ENCODE measurements around the gene ELOVL2. TPM values are rescaled to one million over a fixed set of nuclear protein-coding genes. Genes with fewer than 3 reads are reported as not detected.

The ELOVL2 gene
- total and polyA plus RNA-seq, 2 experiments from 2014 or later, result 0.29 to 0.32 TPM

DNA sequence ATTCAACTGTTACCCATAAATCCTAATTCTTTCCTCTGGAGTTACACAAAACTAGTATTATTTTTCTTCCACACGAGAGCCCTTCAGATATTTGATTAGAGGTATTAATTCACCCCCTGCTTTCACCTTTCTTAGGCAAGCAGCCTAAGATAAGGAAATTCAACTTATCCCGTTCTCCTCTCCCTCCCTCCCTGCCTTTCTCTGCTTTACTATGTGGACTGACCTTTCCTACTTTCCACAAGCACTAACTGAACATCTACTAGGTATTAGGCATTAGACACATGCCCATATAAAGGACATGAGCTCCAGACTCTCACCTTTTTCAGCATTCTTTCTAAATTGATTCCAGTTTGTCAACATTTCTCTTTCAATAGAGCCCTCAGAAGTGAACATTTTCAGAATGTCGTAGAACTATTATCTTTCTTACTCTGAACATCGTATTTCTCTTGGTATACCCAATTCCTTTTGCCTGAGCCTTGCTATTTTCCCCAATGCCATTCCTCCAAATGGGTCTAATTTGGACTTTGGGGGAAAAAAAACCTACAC, 16.5 kb downstream of the ELOVL2 start:
- Histone ChIP-seq H3K27ac (no peak overlapping the region), H3K9ac (no peak overlapping the region), H3K79me2 (ENCODE audit: insufficient read depth) (no peaks in the 10 kb centered on the region), H3K9me2 (ENCODE audit: insufficient read depth) (no peaks in the 10 kb centered on the region), H3K4me1 (ENCODE audit: insufficient read depth) (peaks cover 6% of the 10 kb centered on the region; the same call in 1 of the 2 replicates), H3K27me3 (replicated peaks; ENCODE audit: insufficient read depth) (no peaks in the 10 kb centered on the region), H2AFZ (no peak overlapping the region), H3K36me3 (ENCODE audit: low read depth) (no peaks in the 10 kb centered on the region), H3F3A (ENCODE audit: insufficient read depth) (peaks cover 5% of the 10 kb centered on the region; the same call in 1 of the 2 replicates), H3K4me3 (no peak overlapping the region), H3K4me2 (ENCODE audit: unreplicated experiment) (no peak overlapping the region), H3K9me3 (ENCODE audit: low read depth) (no peaks in the 10 kb centered on the region), H4K20me1 (ENCODE audit: insufficient read depth) (no peaks in the 10 kb centered on the region)
- in situ Hi-C loops (cut with MboI), result no loop called here
- WGBS, 2 experiments (ENCODE audit: low coverage in 1 of 2, low lambda C conversion rate in 2 of 2, missing lambda C conversion rate in 2 of 2), result 85 to 89% methylated on average over 4 of the region's 4 CpGs
- TF ChIP-seq EZH2 (IDR thresholded peaks at IDR 0.05; ENCODE audit: insufficient read depth, poor library complexity, severe bottlenecking), result no peak
- TF ChIP-seq EZH2phosphoT487 (IDR thresholded peaks at IDR 0.05; ENCODE audit: insufficient read depth, low read depth), result no peak
- DNase-seq, result no peak

DNA sequence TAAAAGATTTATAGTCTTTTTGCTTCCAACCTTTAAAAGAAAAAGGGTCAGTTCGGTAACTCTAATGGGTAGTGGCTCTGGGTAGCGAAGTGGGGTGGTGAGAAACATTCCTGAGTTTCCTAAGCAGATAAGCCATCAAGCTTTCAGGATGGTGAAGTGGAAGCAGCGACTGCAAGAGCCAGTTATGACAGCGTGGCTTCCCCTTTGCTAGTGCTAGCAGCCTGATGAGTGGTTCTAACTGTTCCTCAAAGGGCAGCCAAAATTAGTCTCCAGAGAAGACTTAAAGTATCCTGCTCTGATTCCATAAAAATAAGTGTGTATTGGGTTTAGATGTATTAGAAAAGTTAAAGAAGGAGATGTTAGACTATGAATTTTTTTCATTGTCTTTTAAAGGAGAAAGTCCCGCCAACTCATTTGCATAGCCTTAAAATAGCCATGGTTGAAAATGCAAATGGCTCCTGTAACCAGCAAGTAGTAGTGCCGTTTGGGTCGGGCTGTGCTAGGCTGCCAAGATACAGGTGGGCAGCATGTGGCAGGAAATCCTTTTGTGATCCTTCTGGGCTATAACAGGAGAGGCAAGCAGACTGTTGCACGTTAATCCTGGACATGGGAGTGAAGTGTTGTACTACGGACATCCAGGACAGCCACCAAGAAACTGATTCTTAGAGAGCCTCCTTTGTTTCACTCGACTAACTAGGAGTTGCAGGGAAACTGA, 18.0 kb downstream of the ELOVL2 start:
- no peaks in the 10 kb centered on the region for H3K9me3 ChIP-seq (ENCODE audit: low read depth)
- H4K20me1 ChIP-seq (ENCODE audit: insufficient read depth), result no peaks in the 10 kb centered on the region
- H3K27me3 ChIP-seq (replicated peaks; ENCODE audit: insufficient read depth), result no peaks in the 10 kb centered on the region
- H3K4me2 ChIP-seq (ENCODE audit: unreplicated experiment), result no peak overlapping the region
- DNase-seq, result no peak
- H3K9ac ChIP-seq, result no peak overlapping the region
- no peak overlapping the region for H3K4me3 ChIP-seq
- H2AFZ ChIP-seq, result no peak overlapping the region
- no peaks in the 10 kb centered on the region for H3K9me2 ChIP-seq (ENCODE audit: insufficient read depth)
- no peak overlapping the region for H3K27ac ChIP-seq
- in situ Hi-C loops (cut with MboI), result no loop called here
- peaks cover 7% of the 10 kb centered on the region; the same call in 1 of the 2 replicates for H3K4me1 ChIP-seq (ENCODE audit: insufficient read depth)
- TF ChIP-seq EZH2 (IDR thresholded peaks at IDR 0.05; ENCODE audit: insufficient read depth, poor library complexity, severe bottlenecking), result no peak
- TF ChIP-seq EZH2phosphoT487 (IDR thresholded peaks at IDR 0.05; ENCODE audit: insufficient read depth, low read depth), result no peak
- 63 to 64% methylated on average over 10 of the region's 10 CpGs for WGBS, 2 experiments (ENCODE audit: low coverage in 1 of 2, low lambda C conversion rate in 2 of 2, missing lambda C conversion rate in 2 of 2)
- no peaks in the 10 kb centered on the region for H3K36me3 ChIP-seq (ENCODE audit: low read depth)
- H3K79me2 ChIP-seq (ENCODE audit: insufficient read depth), result no peaks in the 10 kb centered on the region
- H3F3A ChIP-seq (ENCODE audit: insufficient read depth), result peaks cover 7% of the 10 kb centered on the region; the same call in 1 of the 2 replicates

DNA sequence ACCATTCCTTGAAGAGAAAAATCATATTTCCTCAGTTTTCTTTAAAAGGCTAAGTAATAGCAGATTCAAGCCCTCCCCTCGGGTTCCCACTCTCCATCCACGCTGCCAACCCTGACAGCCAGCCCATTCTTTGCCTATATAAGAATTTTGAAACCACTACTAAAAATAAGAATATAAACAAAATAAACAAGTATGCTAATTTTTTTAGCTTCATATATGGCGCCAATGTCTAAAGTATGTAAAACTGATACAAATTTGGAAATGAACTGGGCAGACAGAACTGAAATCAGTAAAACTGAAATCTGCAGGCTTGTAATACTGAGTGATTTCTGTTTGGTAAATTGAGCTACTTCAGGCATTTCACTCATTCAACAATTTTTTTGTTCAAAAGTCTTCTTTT, 19.0 kb downstream of the ELOVL2 start:
- Histone ChIP-seq H3K4me2 (ENCODE audit: unreplicated experiment) (no peak overlapping the region), H3K4me1 (ENCODE audit: insufficient read depth) (peaks cover 7% of the 10 kb centered on the region; the same call in 1 of the 2 replicates), H3K27ac (no peak overlapping the region), H3K9me2 (ENCODE audit: insufficient read depth) (no peaks in the 10 kb centered on the region), H3K27me3 (replicated peaks; ENCODE audit: insufficient read depth) (no peaks in the 10 kb centered on the region), H3K36me3 (ENCODE audit: low read depth) (no peaks in the 10 kb centered on the region), H3F3A (ENCODE audit: insufficient read depth) (peaks cover 7% of the 10 kb centered on the region; the same call in 1 of the 2 replicates), H4K20me1 (ENCODE audit: insufficient read depth) (no peaks in the 10 kb centered on the region), H3K79me2 (ENCODE audit: insufficient read depth) (no peaks in the 10 kb centered on the region), H3K9ac (no peak overlapping the region), H3K9me3 (ENCODE audit: low read depth) (no peaks in the 10 kb centered on the region), H3K4me3 (no peak overlapping the region), H2AFZ (no peak overlapping the region)
- TF ChIP-seq EZH2 (IDR thresholded peaks at IDR 0.05; ENCODE audit: insufficient read depth, poor library complexity, severe bottlenecking), result no peak
- in situ Hi-C loops (cut with MboI), result no loop called here
- no peak for DNase-seq
- WGBS, 2 experiments (ENCODE audit: low coverage in 1 of 2, low lambda C conversion rate in 2 of 2, missing lambda C conversion rate in 2 of 2), result 91 to 96% methylated on average over 3 of the region's 3 CpGs

DNA sequence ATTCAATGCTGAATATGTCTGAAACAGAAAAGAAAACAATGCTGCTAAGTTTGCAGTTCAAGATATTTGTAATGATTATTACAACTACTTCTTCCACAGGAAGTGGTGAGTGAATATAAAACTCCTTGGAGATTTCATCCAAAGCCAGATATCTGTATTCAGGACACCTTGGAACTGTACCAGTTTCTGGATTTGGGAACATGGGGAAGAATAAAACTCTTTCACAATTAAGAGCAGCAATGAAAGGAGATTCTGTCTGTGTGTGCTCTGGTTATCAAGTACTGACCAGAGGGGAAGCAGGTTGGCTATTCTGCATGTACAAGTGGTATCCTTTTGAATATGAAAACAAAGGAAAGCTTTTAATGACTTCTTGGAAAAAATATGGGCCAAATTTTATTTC, 21.1 kb downstream of the ELOVL2 start:
- Histone ChIP-seq H3K9me3 (ENCODE audit: low read depth) (no peaks in the 10 kb centered on the region), H3K9ac (no peak overlapping the region), H4K20me1 (ENCODE audit: insufficient read depth) (no peaks in the 10 kb centered on the region), H3K27me3 (replicated peaks; ENCODE audit: insufficient read depth) (no peaks in the 10 kb centered on the region), H3K9me2 (ENCODE audit: insufficient read depth) (no peaks in the 10 kb centered on the region), H3K4me3 (no peak overlapping the region), H3K36me3 (ENCODE audit: low read depth) (no peaks in the 10 kb centered on the region), H2AFZ (no peak overlapping the region), H3K79me2 (ENCODE audit: insufficient read depth) (no peaks in the 10 kb centered on the region), H3K4me2 (ENCODE audit: unreplicated experiment) (peak overlapping the region; percentile 1), H3K27ac (no peak overlapping the region), H3K4me1 (ENCODE audit: insufficient read depth) (peaks cover 7% of the 10 kb centered on the region; the same call in 1 of the 2 replicates), H3F3A (ENCODE audit: insufficient read depth) (peaks cover 7% of the 10 kb centered on the region; the same call in 1 of the 2 replicates)
- no peak for DNase-seq
- in situ Hi-C loops (cut with MboI), result no loop called here
- no peak for TF ChIP-seq EZH2phosphoT487 (IDR thresholded peaks at IDR 0.05; ENCODE audit: insufficient read depth, low read depth)
- TF ChIP-seq EZH2 (IDR thresholded peaks at IDR 0.05; ENCODE audit: insufficient read depth, poor library complexity, severe bottlenecking), result no peak

All from GM23248 (cell line).